HK-2 (cell line): Measurements from ENCODE around the gene OTULINL.

Experiments
- DNase-seq: peaks from one replicate; pipeline ENCODE4 v3.0.0-alpha.2; 2018; ENCODE audit not compliant: unreplicated experiment

The OTULINL gene

DNA sequence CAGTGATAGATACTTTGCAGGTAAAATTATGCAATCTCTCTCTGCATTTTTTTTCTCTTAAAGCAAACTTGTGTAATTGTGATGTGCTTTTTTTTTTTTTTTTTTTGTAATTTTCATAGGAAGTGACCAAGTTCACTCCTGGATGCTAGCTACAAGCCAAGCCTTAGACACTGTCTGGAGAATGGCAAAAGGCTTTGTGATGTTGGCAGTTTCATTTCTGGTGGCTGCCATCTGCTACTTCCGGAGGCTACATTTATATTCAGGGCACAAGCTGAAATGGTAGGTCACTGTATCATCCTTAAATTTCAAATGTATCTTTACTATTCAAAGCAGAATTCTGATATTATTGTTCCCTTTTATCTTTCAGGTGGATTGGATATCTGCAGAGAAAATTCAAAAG lies 19.3 kb downstream of the OTULINL start:
- DNase-seq = no peak

GRCh38 chr5:14603141-14603540 lies 21.5 kb downstream of the OTULINL start:
- no peak for DNase-seq

- no peak for DNase-seq
Observed at GRCh38 chr5:14607104-14607503, 25.5 kb downstream of the OTULINL start.

DNA sequence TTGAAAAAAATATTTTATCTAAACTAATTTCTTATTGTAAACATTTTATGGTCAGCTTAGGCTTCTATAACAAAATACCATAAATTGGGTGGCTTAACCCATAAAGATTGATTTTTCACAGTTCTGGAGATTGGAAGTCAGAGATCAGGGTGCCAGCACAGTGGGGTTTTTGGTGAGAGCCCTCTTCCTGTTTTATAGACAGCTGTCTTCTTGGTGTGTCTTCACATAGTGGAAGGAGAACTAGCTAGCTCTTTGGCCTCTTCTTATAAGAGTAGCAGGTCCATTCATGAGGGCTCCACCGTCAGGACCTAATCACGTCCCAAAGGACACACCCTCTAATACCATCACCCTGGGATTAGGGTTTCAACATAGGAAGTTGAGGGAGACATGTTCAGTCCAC lies 26.6 kb downstream of the OTULINL start:
- DNase-seq = no peak

- DNase-seq = no peak
Observed at GRCh38 chr5:14611737-14612136, 30.1 kb downstream of the OTULINL start.

DNA sequence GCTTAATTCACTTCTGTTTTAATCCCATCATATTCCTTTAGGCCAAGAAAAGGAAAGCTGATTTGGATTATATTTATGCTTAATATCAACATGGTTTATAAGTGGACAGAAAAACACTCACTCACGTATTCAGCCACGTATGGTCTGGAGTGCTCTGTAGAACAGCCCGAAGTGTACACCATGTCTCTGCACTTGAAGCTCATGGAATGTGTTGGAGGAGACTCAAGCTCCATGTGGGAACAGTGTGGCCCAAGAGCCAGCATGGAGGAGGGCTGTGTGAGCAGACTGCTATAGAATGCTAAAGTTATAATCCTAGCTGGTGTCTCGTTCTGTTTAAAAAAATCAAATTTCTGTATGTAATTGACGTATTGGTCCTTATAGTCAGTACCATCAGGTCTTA lies 32.9 kb downstream of the OTULINL start:
- no peak for DNase-seq

DNA sequence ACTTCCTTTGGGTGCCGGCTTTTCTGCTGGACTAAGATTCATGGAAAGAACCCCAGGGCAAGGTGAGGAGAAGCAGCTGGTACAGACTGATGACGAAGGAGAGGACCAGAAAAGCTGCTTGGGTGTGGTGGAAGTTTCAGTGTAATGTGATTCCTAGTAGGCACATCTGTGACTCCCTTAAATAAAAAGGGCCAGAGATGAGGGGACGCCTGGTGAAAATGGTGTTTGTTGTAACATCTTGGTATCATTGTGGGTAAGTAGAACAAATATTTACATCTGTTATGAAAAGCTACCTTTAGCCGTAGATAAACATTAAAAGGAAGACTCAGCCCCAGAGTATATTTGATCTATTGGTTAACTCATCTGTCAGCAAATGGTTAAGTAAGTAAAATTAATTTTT lies 33.8 kb downstream of the OTULINL start:
- no peak for DNase-seq

GRCh38 chr5:14617441-14617840 lies 35.8 kb downstream of the OTULINL start:
- no peak for DNase-seq

DNA sequence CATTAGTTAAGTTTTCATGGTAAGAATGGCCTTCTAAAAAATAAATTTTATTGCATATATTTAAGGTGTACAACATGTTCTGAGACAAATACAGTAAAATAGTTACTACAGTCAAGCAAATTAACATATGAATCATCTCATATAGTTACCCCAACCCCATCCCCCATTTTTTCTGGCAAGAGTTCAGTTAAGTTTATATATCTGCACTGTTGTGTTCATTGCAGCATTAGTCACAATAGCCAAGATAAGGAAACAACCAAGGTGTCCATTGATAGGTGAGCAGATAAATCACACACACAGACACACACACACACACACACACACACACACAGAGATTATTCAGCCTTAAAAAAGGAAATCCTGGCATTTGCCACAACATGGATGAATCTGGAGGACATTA lies 45.7 kb downstream of the OTULINL start:
- DNase-seq = no peak

- DNase-seq = peak; percentile 48
Observed at GRCh38 chr5:14628346-14628745, 46.8 kb downstream of the OTULINL start.

- no peak for DNase-seq
Observed at GRCh38 chr5:14630671-14631070, 49.1 kb downstream of the OTULINL start.

GRCh38 chr5:14635656-14636055 lies 54.1 kb downstream of the OTULINL start:
- no peak for DNase-seq

- DNase-seq = no peak
Observed at GRCh38 chr5:14640765-14641164, 59.2 kb downstream of the OTULINL start.

GRCh38 chr5:14644623-14645237 lies 63.1 kb downstream of the OTULINL start:
- no peak for DNase-seq

DNA sequence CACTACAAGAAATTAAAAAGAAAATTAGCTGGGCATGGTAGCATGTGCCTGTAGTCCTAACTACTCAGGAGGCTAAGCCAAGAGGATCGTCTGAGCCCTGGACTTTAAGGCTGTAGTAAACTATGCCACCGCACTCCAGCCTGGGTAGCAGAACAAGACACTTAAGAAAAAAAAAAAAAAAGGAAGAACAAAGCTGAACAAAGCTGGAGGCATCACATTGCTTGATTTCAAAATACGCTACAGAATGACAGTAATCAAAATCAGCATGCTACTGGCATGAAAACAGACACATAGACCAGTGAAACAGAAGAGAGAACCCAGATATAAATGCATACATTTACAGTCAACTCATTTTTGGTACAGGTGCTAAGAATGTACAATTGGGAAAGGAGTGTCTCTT lies 68.5 kb downstream of the OTULINL start:
- DNase-seq = no peak

DNA sequence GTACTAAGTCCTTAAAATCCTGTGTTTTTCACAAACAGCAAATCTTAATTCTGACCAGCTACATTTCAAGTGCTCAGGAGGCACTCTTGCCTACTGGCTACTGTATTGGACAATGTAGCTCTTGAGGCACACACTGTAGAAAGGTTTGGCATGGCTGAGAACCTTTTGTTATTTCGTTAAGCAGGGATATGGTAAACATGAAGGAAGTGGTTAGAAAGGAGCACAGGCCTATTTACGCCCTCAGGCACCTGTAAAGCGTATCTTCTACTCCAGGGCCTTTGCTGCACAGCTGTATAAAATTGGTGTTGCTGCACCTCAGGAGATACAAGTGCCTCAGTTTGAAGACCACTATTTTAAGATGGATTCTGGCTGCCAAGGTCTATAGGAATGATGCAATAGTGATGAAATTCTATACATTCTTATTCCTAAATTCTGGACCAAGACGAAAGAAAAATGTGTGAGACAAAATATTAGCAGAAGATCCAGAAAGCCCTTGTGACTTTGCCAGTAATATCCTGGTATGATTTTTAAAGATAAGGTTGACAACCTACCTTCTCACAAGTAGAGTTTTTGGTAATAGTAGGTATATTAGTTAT lies 73.7 kb downstream of the OTULINL start:
- DNase-seq = no peak

DNA sequence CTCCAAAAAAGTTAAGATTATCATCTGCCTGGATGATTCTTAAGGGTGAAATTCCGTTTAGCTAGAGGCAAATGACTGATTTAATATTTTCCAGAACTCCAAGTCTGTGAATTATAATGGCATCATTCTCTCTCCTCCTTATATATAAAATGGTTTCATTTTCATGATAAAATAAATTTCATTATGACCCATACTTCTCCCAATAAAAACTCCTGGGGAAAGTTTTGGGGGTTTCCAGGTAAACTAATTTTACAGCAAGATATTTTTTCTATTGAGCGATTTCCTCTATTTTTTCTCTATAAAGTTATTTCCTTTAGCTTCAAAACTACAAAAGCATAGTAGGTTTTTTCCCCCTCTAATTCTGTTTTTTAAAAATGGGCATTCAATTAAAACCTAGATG lies 75.3 kb downstream of the OTULINL start:
- no peak for DNase-seq

DNA sequence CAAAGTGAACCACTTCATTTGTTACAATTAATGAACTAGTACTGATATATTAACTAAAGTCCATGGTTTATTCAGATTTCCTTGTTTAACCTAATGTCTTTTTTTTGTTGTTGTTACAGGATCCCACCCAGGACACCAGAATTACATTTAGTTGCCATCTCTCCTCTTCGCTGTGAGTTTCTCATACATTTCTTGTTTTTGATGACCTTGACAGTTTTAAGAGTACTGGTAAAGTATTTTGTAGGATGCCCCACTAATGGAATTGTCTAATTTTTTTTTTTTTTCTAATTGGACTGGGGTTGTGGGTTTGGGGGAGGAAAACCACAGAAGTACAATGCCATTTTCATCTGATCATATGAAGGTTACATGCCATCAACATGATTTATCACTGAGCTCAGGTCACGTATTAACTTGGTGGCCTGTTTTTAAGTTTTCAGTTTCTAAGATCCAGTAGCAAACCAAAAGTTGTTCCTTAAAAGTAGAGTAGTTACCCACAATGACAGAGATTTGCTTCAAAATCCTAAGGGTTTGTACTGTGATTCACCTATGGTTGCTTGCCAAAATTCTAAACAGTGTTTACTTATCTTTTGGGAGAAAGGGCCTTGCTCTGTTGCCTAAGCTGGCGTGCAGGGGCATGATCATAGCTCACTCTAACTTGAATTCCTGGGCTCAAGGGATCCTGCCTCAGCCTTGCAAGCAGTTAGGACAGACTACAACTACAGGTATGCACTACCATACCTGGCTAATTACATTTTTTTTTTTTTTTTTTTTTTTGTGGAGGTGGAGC lies 78.4 kb downstream of the OTULINL start:
- no peak for DNase-seq

DNA sequence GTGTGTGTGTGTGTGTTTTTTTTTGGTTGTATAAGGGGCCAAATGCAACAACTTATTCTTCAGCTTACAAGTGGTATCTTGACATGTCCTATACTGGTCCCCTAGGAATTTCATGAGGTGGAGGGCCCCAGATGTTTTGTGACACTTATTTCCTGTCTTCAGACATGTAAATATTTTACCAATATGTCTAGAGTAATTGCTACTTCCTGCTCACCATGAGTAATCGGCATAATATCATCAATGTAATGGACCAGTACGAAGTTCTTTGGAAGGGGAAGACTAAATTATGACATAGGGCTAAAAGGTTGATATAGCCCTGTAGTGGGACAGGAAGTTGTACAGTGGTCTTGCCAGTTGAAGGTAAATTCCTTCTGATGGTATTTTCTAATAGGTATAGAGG lies 79.2 kb downstream of the OTULINL start:
- no peak for DNase-seq
